Activated T-helper 1 cell treated with anti-CD3 and anti-CD28 coated beads, Interleukin-12 subunit alpha, Interleukin-12 subunit beta, Interleukin-2, Interleukin-4 antibody, amounts not matched to agents 30 ng/mL and 10 ng/mL and 1 ng/mL, durations not matched to agents 14 hours and 24 hours and 36 hours (primary cell): Measurements from ENCODE around the gene FUT2. TPM values are rescaled to one million over a fixed set of nuclear protein-coding genes. Genes with fewer than 3 reads are reported as not detected.
"Not testable (repeated sequence)": the region's sequence is repeated elsewhere in the genome, so short reads cannot be mapped to it uniquely, and the experiment has no call there.

Source experiments
- DNase-seq: peaks from one replicate; pipeline ENCODE4 v3.0.0; 2021; ENCODE audit warnings: low spot score
- H3K27ac Mint-ChIP-seq: one replicate; pipeline ENCODE4 v1.8.0; 2021; ENCODE audit warnings: mild to moderate bottlenecking, mixed read lengths
- H3K27me3 Mint-ChIP-seq: one replicate; pipeline ENCODE4 v1.8.0; 2022; ENCODE audit warnings: mild to moderate bottlenecking, moderate library complexity, mixed read lengths; ENCODE audit not compliant: insufficient read depth
- H3K36me3 Mint-ChIP-seq: one replicate; pipeline ENCODE4 v1.8.0; 2021; ENCODE audit warnings: low read depth, mixed read lengths
- H3K4me1 Mint-ChIP-seq: one replicate; pipeline ENCODE4 v1.8.0; 2021; ENCODE audit warnings: low read depth, mixed read lengths
- H3K4me3 Mint-ChIP-seq: one replicate; pipeline ENCODE4 v1.8.0; 2021; ENCODE audit warnings: mild to moderate bottlenecking, moderate library complexity, mixed read lengths
- H3K9me3 Mint-ChIP-seq: one replicate; pipeline ENCODE4 v1.8.0; 2021; ENCODE audit warnings: mixed read lengths
- intact Hi-C: fragments of 100-400 bp; cut with micrococcal nuclease; formaldehyde crosslinking; loops from one replicate; pipeline ENCODE4 v1.15.1; 2024
- total RNA-seq: library from RNA; stranded (reverse); gene quantifications from 2 replicates; pipeline ENCODE4 v1.2.3, GENCODE V29; 2022

Gene FUT2
- total RNA-seq, 1 donor from 2014 or later, result not detected

- DNase-seq, result no peak
- H3K9me3 Mint-ChIP-seq, result no peaks in the 10 kb centered on the region
- H3K36me3 Mint-ChIP-seq, result no peaks in the 10 kb centered on the region
- H3K27ac Mint-ChIP-seq, result no peak overlapping the region
- intact Hi-C loops, result no loop called here
- H3K4me3 Mint-ChIP-seq, result no peak overlapping the region
- no peaks in the 10 kb centered on the region for H3K4me1 Mint-ChIP-seq
- no peaks in the 10 kb centered on the region for H3K27me3 Mint-ChIP-seq
Observed at GRCh38 chr19:48689449-48689848, 6.3 kb upstream of the FUT2 start.

- not testable (repeated sequence) for H3K27ac Mint-ChIP-seq
- H3K27me3 Mint-ChIP-seq, result peaks cover 21% of the 10 kb centered on the region
Observed at GRCh38 chr19:48693629-48694028, 2.1 kb upstream of the FUT2 start.

GRCh38 chr19:48696353-48697010, 711 bp downstream of the FUT2 start:
- no peak overlapping the region for H3K4me3 Mint-ChIP-seq
- H3K9me3 Mint-ChIP-seq, result no peaks in the 10 kb centered on the region
- no peaks in the 10 kb centered on the region for H3K36me3 Mint-ChIP-seq
- intact Hi-C loops, result no loop called here
- DNase-seq, result no peak
- H3K27me3 Mint-ChIP-seq, result peaks cover 21% of the 10 kb centered on the region
- H3K4me1 Mint-ChIP-seq, result no peaks in the 10 kb centered on the region
- no peak overlapping the region for H3K27ac Mint-ChIP-seq

More at GRCh38 chr19:48693629-48694028, 2.1 kb upstream of the FUT2 start:
- H3K4me3 Mint-ChIP-seq, H3K36me3 Mint-ChIP-seq, H3K4me1 Mint-ChIP-seq, intact Hi-C loops, H3K9me3 Mint-ChIP-seq, DNase-seq: not testable (repeated sequence)

- H3K36me3 Mint-ChIP-seq, result no peaks in the 10 kb centered on the region
- no peak overlapping the region for H3K27ac Mint-ChIP-seq
- H3K9me3 Mint-ChIP-seq, result no peaks in the 10 kb centered on the region
- H3K4me1 Mint-ChIP-seq, result no peaks in the 10 kb centered on the region
- intact Hi-C loops, result no loop called here
- no peak for DNase-seq
- H3K4me3 Mint-ChIP-seq, result no peak overlapping the region
- H3K27me3 Mint-ChIP-seq, result peaks cover 21% of the 10 kb centered on the region
Observed at GRCh38 chr19:48698046-48698445, 2.3 kb downstream of the FUT2 start.

- Mint-ChIP-seq H3K4me1 (no peaks in the 10 kb centered on the region), H3K36me3 (peaks cover 2% of the 10 kb centered on the region), H3K4me3 (no peak overlapping the region), H3K27ac (no peak overlapping the region), H3K9me3 (no peaks in the 10 kb centered on the region), H3K27me3 (peaks cover 7% of the 10 kb centered on the region)
- intact Hi-C loops, result no loop called here
- no peak for DNase-seq
Observed at GRCh38 chr19:48702701-48703100, 6.9 kb downstream of the FUT2 start.

GRCh38 chr19:48703316-48703715, 7.5 kb downstream of the FUT2 start:
- Mint-ChIP-seq H3K9me3 (no peaks in the 10 kb centered on the region), H3K27me3 (peaks cover 3% of the 10 kb centered on the region), H3K36me3 (peaks cover 2% of the 10 kb centered on the region), H3K4me1 (no peaks in the 10 kb centered on the region), H3K27ac (no peak overlapping the region), H3K4me3 (no peak overlapping the region)
- intact Hi-C loops, result no loop called here
- DNase-seq, result no peak

- H3K9me3 Mint-ChIP-seq, result no peaks in the 10 kb centered on the region
- H3K27me3 Mint-ChIP-seq, result no peaks in the 10 kb centered on the region
- no peaks in the 10 kb centered on the region for H3K4me1 Mint-ChIP-seq
- no peak for DNase-seq
- no peak overlapping the region for H3K4me3 Mint-ChIP-seq
- no peak overlapping the region for H3K27ac Mint-ChIP-seq
- intact Hi-C loops, result no loop called here
- peaks cover 2% of the 10 kb centered on the region for H3K36me3 Mint-ChIP-seq
Observed at GRCh38 chr19:48705431-48705830, 9.7 kb downstream of the FUT2 start.

- no peak for DNase-seq
- Mint-ChIP-seq H3K27ac (no peak overlapping the region), H3K4me3 (no peak overlapping the region), H3K9me3 (no peaks in the 10 kb centered on the region), H3K27me3 (peaks cover 1% of the 10 kb centered on the region), H3K36me3 (peaks cover 2% of the 10 kb centered on the region), H3K4me1 (no peaks in the 10 kb centered on the region)
- intact Hi-C loops, result no loop called here
Observed at GRCh38 chr19:48708471-48708870, 12.7 kb downstream of the FUT2 start.

- intact Hi-C loops, result loop anchor here (5.0 to 10.0 kb wide), 3 partner anchors 219 to 934 kb away; partner anchors contain the start of genes EMP3, RRAS and SCAF1
- no peaks in the 10 kb centered on the region for H3K9me3 Mint-ChIP-seq
- H3K36me3 Mint-ChIP-seq, result peaks cover 2% of the 10 kb centered on the region
- peak overlapping the region; percentile 39 for H3K4me3 Mint-ChIP-seq
- H3K4me1 Mint-ChIP-seq, result peaks cover 8% of the 10 kb centered on the region
- peaks cover 1% of the 10 kb centered on the region for H3K27me3 Mint-ChIP-seq
- DNase-seq, result no peak
- no peak overlapping the region for H3K27ac Mint-ChIP-seq
Observed at GRCh38 chr19:48711106-48711662, 15.4 kb downstream of the FUT2 start.

- peak overlapping the region; percentile 78 for H3K4me3 Mint-ChIP-seq
- H3K4me1 Mint-ChIP-seq, result peaks cover 8% of the 10 kb centered on the region
- peak overlapping the region; percentile 55 for H3K27ac Mint-ChIP-seq
- no peaks in the 10 kb centered on the region for H3K36me3 Mint-ChIP-seq
- H3K9me3 Mint-ChIP-seq, result no peaks in the 10 kb centered on the region
- DNase-seq, result no peak
- H3K27me3 Mint-ChIP-seq, result peaks cover 1% of the 10 kb centered on the region
- intact Hi-C loops, result loop anchor here (5.0 to 10.0 kb wide), 3 partner anchors 221 to 932 kb away; partner anchors contain the start of genes EMP3, RRAS and SCAF1
Observed at GRCh38 chr19:48713041-48713863, 17.5 kb downstream of the FUT2 start.

GRCh38 chr19:48713864-48714755, 18.3 kb downstream of the FUT2 start:
- Mint-ChIP-seq H3K27ac (peak overlapping the region; percentile 83), H3K4me3 (peak overlapping the region; percentile 80), H3K4me1 (peaks cover 8% of the 10 kb centered on the region), H3K36me3 (no peaks in the 10 kb centered on the region), H3K9me3 (no peaks in the 10 kb centered on the region), H3K27me3 (peaks cover 1% of the 10 kb centered on the region)
- DNase-seq, result peak; percentile 98
- intact Hi-C loops, result loop anchor here (1.0 to 10.0 kb wide), 11 partner anchors 11 to 931 kb away; partner anchors contain the start of genes CA11, CYTH2, EMP3 and NUCB1
